HG02938 (cell line): ENCODE measurements around the gene FXR1.
A peak's percentile ranks its signal among the peaks of the same experiment; 100 is the strongest.
"Not testable (repeated sequence)": the region's sequence is repeated elsewhere in the genome, so short reads cannot be mapped to it uniquely, and the experiment has no call there.

Experiments used
- ATAC-seq: cut with Tn5 transposase; IDR thresholded peaks from one replicate; pipeline ENCODE4 v1.9.1; 2021; ENCODE audit warnings: mild to moderate bottlenecking, moderate library complexity; ENCODE audit not compliant: unreplicated experiment

Gene FXR1

DNA sequence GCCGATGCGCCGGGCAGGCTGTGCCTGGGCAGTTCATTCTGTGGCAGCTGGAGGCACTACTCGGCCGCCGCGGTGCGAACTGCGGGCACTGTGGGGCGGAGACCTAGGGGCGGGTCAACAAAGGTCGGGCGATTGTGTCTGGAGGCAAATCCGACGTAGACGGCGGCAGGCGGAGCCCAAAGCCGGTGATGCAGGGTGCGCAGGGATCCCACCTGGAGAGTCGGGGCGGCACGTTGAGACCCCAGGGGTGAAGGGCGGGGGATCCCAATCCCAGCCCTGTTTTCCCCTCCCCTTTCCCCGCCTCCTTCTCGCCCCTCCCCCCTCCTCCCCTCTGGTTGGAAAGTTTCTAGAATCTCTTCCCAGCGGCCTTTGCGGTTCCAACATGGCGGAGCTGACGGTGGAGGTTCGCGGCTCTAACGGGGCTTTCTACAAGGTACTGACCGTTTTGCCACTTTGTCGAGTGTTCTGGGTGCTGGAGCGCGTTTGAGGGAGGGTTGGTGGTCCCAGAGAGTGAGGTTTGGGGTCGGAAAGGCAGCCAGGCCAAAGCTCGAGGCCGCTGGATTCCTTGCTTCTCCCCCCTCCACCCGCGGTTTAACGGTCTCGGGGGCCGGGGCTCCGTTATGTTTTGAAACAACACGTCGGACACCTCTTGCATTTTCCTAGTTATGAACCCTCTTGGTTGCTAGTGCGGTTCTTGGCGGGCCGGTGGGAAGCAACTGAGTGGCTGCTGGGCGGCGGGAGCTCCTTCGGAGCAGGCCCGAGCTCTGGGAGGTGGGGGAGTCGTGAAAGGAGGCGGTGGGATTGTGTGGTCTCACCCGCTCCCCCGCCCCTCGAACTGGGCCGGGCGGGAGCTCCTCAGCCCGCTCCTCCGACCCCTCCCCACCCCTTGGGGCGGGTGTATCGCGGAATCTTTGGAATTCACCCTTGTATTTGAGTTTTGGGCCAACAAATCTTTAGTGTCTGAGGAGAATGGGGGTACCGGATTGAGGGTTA lies at the start of gene FXR1:
FXR1 (plus strand) TSS at position 367 of the 993 bp plus-strand sequence; CDS start at position 383, 16 bp downstream.
- peak; percentile 98 for ATAC-seq

DNA sequence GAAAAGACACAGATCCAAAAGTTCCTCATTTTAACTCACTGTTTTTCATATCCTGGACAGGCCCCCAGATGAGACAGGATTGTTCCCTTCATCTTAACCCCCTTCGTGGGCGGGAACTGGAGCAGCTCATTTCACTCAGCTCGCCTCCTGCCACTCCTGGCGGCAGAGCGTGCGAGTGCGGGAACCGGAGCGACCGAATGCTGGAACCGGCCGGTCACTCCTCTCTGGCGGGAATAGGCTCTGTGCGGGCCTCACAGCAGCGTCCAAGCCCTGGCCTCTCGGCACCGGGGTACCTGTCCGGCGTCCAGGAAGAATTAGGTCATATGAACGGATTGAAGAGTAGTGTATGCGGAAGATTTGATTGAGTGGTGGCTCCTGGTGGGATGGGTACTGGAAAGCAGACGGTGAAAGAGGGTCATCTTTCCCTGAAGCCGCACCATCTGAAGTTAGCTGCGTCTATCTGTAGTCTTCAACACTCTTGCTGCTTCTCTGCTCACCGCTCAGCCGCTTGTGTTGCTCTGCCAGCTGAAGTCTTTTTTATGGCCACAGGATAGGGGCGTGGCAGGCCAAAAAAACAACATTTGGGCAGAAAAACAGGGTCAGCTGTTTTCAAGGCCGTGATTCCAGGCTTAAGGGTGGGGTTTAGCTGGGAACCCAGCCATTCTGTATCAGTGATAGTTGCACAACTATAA lies 42.3 kb upstream of the FXR1 start:
- no peak for ATAC-seq

DNA sequence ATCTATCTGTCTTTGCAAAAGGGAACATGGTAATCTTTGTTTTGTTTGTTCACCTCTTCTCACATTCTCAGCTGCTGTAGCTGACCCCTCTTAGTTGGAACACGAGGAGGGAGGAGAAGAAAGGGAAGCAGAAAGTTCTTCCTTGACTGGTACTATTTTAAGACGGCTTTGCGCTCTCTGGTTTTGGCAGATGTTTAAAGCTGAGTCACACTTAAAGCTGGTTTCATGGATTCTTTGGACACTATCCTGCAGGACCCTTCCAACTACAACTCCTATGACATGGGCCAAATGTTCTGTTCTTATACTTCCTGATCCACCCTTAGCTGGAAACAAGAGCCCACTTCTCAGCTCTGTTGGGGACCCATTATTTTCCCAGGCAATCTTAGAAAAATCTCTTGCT lies 40.6 kb upstream of the FXR1 start:
- no peak for ATAC-seq

- not testable (repeated sequence) for ATAC-seq
These were observed 40.0 kb upstream of the FXR1 start for GRCh38 chr3:180872430-180872829.

DNA sequence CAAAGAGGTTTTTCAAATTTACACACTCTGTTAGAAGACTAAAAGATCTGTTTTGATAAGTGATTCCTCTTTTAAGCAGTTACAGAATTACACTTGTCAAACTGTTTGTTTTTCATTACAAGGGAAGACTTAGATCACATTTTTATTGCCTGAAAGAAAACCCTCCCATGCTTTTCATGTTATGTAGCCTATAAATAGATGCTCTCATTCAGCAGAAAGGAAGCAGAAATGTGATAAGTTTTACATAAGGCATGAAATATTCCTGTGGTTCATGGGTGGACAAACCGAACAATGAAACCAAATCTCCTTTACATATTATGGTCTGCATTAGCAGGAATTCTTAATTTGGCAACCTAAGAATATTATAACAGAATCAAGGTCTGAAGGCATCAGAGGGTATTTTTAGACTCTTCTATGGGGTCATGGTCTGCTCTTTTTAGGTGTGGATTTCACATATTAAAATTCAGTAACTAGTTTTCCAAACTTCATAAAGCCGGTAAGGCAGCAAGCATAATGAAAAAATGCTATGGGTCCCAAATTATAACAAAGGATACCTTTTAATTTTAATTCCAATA lies 37.3 kb upstream of the FXR1 start:
- no peak for ATAC-seq

DNA sequence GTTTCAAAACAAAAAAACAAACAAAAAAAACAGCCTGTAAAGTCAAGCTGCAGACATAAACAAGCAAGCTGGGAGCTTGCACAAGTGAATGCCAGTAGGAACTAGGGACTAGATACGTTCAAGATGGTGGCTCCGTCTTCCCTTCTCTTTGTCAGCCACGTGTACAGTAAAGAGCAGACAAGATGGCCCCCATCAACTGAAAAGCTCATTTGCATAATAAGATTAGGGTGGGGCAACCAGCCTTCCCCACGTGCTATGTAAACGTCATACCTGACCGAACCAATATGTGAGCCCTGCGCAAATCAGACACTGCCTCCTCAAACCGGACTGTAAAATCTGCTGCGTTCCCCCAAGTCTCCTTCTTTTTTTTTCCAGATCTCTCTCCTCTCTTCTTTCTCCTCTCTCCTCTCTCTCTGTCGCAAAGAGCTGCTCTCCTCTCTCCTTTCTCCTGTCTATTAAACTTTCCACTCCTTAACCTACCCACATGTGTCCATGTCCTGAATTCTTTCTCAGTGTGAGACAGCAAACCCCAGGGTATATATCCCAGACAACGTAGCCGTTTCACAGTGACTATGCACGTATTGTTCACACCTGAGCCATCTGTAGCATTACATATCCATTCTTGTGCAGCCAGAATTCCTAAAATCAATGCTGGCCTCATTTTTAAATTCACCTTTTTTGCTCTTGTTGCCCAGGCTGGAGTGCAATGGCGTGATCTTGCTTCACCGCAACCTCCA lies 31.2 kb upstream of the FXR1 start:
- no peak for ATAC-seq

GRCh38 chr3:180882115-180882514 lies 30.4 kb upstream of the FXR1 start:
- ATAC-seq: no peak

DNA sequence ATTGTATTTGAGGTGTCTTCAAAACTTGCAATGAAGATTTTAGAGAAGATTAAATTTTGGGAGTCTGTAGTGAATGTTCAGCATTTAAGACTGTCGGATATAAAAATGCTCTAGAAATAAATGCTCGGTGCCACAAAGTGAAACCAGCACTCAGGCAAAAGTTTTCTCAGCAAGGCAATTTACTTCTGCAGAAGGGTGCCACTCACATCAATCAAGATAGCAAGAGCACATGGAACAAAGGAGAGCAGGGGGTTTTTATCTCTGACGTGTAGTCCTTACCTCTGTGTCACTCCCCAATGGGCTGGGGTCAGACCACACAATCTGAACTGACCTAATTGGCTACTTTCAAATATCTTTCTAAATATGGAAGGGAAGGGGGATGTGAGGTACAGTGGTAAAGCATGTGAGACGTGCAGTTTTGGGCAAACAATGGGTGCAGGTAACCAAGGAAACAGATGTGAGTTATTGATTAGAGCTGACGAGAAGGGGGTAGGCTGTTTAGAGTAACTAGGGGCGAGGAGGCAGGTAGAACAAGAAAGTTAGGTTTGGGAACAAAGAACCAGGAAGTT lies 23.4 kb upstream of the FXR1 start:
- no peak for ATAC-seq

GRCh38 chr3:180898572-180898971 lies 13.9 kb upstream of the FXR1 start:
- no peak for ATAC-seq

- ATAC-seq: no peak
These were observed 2.9 kb upstream of the FXR1 start for GRCh38 chr3:180909369-180910127.

DNA sequence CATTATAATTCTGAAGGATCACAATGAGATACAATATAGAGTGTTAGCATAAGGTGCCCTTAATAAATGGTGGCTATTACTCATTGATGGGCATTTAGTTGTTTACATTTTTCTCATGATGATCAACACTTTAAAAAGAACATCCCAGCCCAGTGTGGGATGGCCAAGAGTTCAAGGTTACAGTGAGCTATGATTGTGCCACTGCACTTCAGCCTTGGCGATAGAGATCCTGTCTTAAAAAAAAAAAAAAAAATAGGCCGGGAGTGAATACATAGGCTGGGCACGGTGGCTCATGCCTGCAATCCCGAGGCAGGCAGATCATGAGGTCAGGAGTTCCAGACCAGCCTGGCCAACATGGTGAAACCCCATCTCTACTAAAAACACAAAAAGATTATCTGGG lies 1.6 kb upstream of the FXR1 start:
- ATAC-seq: no peak

DNA sequence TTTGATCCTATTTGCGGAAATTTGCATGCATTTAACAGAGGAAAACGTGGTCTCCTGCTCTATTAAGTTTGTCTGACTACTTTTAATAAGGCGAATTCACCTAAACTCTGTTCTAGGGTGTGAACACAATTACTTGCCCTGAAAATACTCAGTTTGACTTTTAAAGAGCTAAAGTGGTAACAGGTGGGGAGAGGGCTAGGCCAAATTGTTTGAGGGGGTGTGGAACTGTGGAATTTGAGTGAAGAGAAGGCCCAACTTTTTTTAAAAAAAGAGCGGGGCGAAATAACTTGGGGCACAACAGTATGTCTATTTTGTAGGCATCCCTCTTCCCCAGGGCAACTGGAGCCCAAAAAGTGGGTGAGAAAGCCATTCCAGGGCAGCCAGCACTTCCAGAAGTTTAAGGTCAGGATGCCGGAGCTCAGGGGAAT lies 580 bp upstream of the FXR1 start:
- ATAC-seq: peak; percentile 19

DNA sequence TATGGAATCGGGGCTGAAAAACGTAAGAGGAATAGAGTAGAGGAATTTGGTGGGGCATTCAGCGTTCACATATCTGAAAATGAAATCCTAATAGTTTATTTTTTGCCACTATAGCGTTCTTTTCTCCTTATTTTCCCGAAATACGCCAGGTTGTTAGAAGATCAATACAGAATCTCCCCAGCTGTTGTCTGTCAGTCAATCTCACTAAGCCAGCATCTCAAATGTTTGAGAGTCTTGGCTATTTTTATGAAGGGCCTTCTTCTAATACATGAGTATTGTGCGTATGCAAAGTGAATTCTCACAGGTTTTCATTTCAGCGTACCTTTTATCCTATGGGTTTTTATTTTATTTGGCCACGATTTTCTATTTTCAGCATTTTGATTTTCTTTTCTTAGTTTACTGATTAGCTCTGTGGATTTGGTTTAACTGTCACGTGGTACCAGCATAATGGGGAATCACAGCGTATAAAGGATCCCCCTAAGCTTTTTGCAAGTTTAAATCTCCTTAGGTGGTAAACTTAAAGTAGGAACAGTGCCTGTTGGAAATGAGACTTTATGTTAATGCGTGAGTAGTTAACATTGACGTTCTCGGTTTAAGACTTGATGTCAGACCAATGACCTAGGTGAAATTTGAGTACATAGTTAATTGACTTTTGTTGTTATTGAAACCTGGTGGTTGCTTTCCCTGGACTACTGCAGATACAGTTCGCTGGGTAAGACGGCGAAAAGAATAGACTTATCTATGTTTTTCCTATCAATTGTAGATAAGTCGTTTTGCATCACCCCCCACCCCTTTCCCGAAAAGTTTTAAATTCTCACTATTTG lies 1.3 kb downstream of the FXR1 start:
- no peak for ATAC-seq

GRCh38 chr3:180918542-180918941 lies 6.1 kb downstream of the FXR1 start:
- no peak for ATAC-seq

DNA sequence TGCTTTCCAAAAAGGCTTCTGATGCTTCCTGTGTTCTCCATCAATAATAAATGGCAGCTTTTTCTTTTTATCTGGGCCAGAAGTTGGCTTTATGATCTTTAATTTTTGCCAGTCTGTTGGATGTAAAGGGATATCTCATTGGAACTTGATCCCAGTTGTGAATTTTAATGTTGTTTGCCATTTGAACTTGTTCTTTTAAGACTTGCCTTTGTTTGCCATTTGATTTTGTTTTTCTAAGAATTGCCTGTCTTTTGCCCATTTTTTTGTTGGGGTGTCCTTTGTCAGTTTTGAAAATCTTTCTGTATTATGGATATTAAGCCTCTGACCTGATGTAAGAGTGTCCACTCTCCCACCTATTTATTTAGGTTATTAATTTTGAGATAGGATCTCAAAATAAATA lies 9.8 kb downstream of the FXR1 start:
- no peak for ATAC-seq

- no peak for ATAC-seq
These were observed 11.1 kb downstream of the FXR1 start for GRCh38 chr3:180923561-180923960.

GRCh38 chr3:180926526-180926925 lies 14.1 kb downstream of the FXR1 start:
- no peak for ATAC-seq

- no peak for ATAC-seq
These were observed 16.9 kb downstream of the FXR1 start for GRCh38 chr3:180929376-180929775.

DNA sequence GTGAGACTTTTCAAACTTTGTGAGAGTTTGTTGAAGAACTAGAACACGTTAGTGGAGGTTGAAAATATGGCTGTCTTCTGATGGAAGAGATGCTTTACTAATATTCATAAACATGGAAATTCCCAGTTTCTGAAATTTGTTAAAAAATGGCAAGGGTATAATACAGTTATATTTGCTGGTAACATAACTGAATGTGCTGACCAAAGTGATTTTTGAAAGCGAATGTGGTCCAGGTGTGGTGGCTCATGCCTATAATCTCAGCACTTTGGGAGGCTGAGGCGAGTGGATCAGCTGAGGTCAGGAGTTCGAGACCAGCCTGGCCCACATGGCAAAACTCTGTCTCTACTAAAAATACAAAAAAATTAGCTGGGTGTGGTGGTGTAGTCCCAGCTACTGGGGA lies 18.1 kb downstream of the FXR1 start:
- no peak for ATAC-seq
